HG03280 (cell line): ENCODE measurements around the gene MOB1B.

ENCODE experiments used
- ATAC-seq: cut with Tn5 transposase; IDR thresholded peaks from one replicate; pipeline ENCODE4 v1.9.1; 2021; ENCODE audit warnings: mild to moderate bottlenecking, moderate library complexity; ENCODE audit not compliant: unreplicated experiment

The MOB1B gene

GRCh38 chr4:70914000-70914399 lies 11.8 kb downstream of the MOB1B start:
- no peak for ATAC-seq

- no peak for ATAC-seq
These were observed 12.5 kb downstream of the MOB1B start for GRCh38 chr4:70914631-70915030.

GRCh38 chr4:70915036-70915815 lies 13.1 kb downstream of the MOB1B start:
- ATAC-seq: no peak

GRCh38 chr4:70915874-70916559 lies 13.8 kb downstream of the MOB1B start:
- no peak for ATAC-seq

GRCh38 chr4:70920592-70920991 lies 18.4 kb downstream of the MOB1B start:
- ATAC-seq: no peak

GRCh38 chr4:70925418-70925817 lies 23.2 kb downstream of the MOB1B start:
- ATAC-seq: no peak

- peak; percentile 77 for ATAC-seq
These were observed 23.9 kb downstream of the MOB1B start for GRCh38 chr4:70925899-70926635.

- ATAC-seq: no peak
These were observed 25.5 kb downstream of the MOB1B start for GRCh38 chr4:70927502-70928137.

GRCh38 chr4:70930530-70931256 lies 28.5 kb downstream of the MOB1B start:
- ATAC-seq: no peak

GRCh38 chr4:70931347-70931746 lies 29.2 kb downstream of the MOB1B start:
- ATAC-seq: no peak

GRCh38 chr4:70932984-70933383 lies 30.8 kb downstream of the MOB1B start:
- no peak for ATAC-seq

- no peak for ATAC-seq
These were observed 33.0 kb downstream of the MOB1B start for GRCh38 chr4:70935038-70935695.

- ATAC-seq: no peak
These were observed 34.1 kb downstream of the MOB1B start for GRCh38 chr4:70936200-70936787.

- no peak for ATAC-seq
These were observed 35.9 kb downstream of the MOB1B start for GRCh38 chr4:70938086-70938485.

- ATAC-seq: no peak
These were observed 38.0 kb downstream of the MOB1B start for GRCh38 chr4:70940134-70940533.

GRCh38 chr4:70943114-70943513 lies 40.9 kb downstream of the MOB1B start:
- ATAC-seq: peak; percentile 60

GRCh38 chr4:70945046-70945445 lies 42.9 kb downstream of the MOB1B start:
- no peak for ATAC-seq

- ATAC-seq: no peak
These were observed 43.4 kb downstream of the MOB1B start for GRCh38 chr4:70945452-70946055.

GRCh38 chr4:70946939-70947338 lies 44.8 kb downstream of the MOB1B start:
- ATAC-seq: no peak
